SK-N-MC (cell line): ENCODE results near the gene HIGD1C.

Experiments
- EZH2 ChIP-seq: fragments of 200-600 bp; sonication (generic); IDR thresholded peaks from one replicate; pipeline ENCODE4 v1.6.1; 2017; ENCODE audit warnings: antibody characterized with exemption
- POLR2AphosphoS5 ChIP-seq: IDR thresholded peaks from 2 replicates; pipeline ENCODE4 v1.6.1; 2012; ENCODE audit warnings: mild to moderate bottlenecking, low read depth, low read length, borderline replicate concordance

DNA sequence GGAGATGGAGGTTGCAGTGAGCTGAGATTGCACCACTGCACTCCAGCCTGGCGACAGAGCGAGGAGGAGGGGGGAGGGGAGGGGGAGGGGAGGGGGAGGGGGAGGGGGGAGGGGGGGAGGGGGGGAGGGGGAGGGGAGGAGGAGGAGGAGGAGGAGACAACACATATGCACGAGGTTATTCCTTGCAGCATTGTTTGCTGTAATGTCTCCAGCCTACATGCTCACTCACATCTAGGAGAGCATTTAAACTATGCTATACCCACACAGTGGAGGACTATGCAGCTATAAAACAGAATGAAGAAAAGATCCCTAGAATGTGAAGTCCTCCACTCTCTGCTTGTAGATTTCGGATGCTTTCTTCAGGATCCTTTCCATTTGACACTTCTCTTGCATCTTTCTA lies 3.5 kb upstream of the HIGD1C start:
- no peak for TF ChIP-seq POLR2AphosphoS5
- no peak for TF ChIP-seq EZH2
